ENCODE measurements around the gene OR8H2.

DNA sequence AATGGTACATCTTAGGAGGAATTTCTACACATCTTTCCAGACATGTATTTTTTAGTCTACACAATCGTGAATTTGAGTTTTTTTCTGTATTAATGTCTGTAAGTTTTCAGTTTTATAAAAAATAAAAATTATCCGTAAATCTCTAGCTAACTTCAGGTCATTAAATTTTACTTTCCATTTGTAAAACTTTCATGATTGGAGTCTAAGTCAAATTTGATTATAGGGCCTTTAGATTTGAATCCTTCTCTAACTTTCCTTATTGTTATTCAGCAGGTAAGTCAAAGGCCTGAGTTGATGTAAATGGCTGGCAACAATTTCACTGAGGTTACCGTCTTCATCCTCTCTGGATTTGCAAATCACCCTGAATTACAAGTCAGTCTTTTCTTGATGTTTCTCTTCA lies 10.5 kb upstream of the OR8H2 start, which contains the start of gene OR8I2:
- TF ChIP-seq, protein P1, sequence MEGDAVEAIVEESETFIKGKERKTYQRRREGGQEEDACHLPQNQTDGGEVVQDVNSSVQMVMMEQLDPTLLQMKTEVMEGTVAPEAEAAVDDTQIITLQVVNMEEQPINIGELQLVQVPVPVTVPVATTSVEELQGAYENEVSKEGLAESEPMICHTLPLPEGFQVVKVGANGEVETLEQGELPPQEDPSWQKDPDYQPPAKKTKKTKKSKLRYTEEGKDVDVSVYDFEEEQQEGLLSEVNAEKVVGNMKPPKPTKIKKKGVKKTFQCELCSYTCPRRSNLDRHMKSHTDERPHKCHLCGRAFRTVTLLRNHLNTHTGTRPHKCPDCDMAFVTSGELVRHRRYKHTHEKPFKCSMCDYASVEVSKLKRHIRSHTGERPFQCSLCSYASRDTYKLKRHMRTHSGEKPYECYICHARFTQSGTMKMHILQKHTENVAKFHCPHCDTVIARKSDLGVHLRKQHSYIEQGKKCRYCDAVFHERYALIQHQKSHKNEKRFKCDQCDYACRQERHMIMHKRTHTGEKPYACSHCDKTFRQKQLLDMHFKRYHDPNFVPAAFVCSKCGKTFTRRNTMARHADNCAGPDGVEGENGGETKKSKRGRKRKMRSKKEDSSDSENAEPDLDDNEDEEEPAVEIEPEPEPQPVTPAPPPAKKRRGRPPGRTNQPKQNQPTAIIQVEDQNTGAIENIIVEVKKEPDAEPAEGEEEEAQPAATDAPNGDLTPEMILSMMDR (IDR thresholded peaks at IDR 0.05; ENCODE audit: insufficient read depth, low read length, poor library complexity, severe bottlenecking), result no peak
- TF ChIP-seq EZH2phosphoT487 (conservative IDR thresholded peaks at IDR 0.05; ENCODE audit: low read length), result no peak

All from SU-DHL-6 (cell line).